Adrenal gland (tissue), 5 donors: Measurements from ENCODE around the gene PHF12.

Experiments used
- POLR2A ChIP-seq, 2 donors: fragments of 450-650 bp; IDR thresholded peaks; one replicate each; pipeline ENCODE4 v1.6.1; 2017; ENCODE audit warnings: antibody characterized with exemption in 2 of 2, mild to moderate bottlenecking in 2 of 2, moderate library complexity in 1 of 2
- TF ChIP-seq, protein P1 (sequence below), 6 experiments: fragments of 450-650 bp in 4 of 6; fragments of 200-600 bp in 2 of 6; sonication (generic) in 1 of 6; IDR thresholded peaks; 1 replicate in 5 of 6; 2 replicates in 1 of 6; pipeline versions ENCODE4 v1.5.1 to v1.8.0; 2016 to 2021; ENCODE audit warnings: antibody characterized with exemption in 6 of 6, mild to moderate bottlenecking in 2 of 6, moderate library complexity in 1 of 6
- donor health status: DM: no; HTN: no; CAD: no.

DNA sequence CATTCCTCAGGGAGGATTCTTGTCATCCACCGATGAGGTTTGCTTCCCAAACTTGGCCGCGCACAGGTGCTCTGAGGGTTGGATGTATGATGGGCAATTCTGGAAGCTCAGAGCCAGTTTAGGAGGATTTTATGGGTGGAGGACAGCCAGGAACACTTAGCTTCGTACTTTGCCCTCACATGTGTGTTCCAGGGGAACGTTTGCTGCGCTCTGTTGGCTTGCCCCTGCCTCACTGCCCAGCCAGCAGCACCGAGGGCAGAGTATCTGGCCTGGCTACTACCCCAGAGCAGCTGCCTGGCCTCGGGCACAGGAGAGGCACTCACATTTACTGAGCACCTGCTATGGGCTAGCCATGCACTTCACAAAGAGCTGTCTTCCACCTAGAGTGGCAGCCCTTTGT, 40.5 kb upstream of the PHF12 start:
- TF ChIP-seq, protein P1, sequence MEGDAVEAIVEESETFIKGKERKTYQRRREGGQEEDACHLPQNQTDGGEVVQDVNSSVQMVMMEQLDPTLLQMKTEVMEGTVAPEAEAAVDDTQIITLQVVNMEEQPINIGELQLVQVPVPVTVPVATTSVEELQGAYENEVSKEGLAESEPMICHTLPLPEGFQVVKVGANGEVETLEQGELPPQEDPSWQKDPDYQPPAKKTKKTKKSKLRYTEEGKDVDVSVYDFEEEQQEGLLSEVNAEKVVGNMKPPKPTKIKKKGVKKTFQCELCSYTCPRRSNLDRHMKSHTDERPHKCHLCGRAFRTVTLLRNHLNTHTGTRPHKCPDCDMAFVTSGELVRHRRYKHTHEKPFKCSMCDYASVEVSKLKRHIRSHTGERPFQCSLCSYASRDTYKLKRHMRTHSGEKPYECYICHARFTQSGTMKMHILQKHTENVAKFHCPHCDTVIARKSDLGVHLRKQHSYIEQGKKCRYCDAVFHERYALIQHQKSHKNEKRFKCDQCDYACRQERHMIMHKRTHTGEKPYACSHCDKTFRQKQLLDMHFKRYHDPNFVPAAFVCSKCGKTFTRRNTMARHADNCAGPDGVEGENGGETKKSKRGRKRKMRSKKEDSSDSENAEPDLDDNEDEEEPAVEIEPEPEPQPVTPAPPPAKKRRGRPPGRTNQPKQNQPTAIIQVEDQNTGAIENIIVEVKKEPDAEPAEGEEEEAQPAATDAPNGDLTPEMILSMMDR (IDR thresholded peaks at IDR 0.05): no peak
- no peak for TF ChIP-seq POLR2A (IDR thresholded peaks at IDR 0.05)
